Central memory CD8-positive, alpha-beta T cell (primary cell): ENCODE measurements around the gene BMP2K.

ENCODE experiments used
- ATAC-seq: fragments of 150-1000 bp; cut with Tn5 transposase; replicated peaks from 2 replicates; pipeline ENCODE4 v1.10.0; 2022; ENCODE audit warnings: mild to moderate bottlenecking, moderate FRiP score, moderate number of reproducible peaks; ENCODE audit not compliant: poor library complexity, severe bottlenecking; ENCODE audit errors: extremely low read depth
- DNase-seq, 2 donors: peaks; one replicate each; pipeline ENCODE4 v3.0.0; 2021; ENCODE audit warnings: low spot score in 2 of 2
- H3K27ac Mint-ChIP-seq: one replicate; pipeline ENCODE4 v1.8.0; 2022; ENCODE audit warnings: low read depth, mild to moderate bottlenecking, moderate library complexity, mixed read lengths
- H3K27me3 Mint-ChIP-seq: one replicate; pipeline ENCODE4 v1.8.0; 2022; ENCODE audit warnings: mixed read lengths
- H3K36me3 Mint-ChIP-seq: one replicate; pipeline ENCODE4 v1.8.0; 2022; ENCODE audit warnings: mild to moderate bottlenecking, moderate library complexity, mixed read lengths; ENCODE audit not compliant: insufficient read depth
- H3K4me1 Mint-ChIP-seq: one replicate; pipeline ENCODE4 v1.8.0; 2022; ENCODE audit warnings: mixed read lengths
- H3K4me3 Mint-ChIP-seq: one replicate; pipeline ENCODE4 v1.8.0; 2022; ENCODE audit warnings: mild to moderate bottlenecking, moderate library complexity, mixed read lengths
- H3K9me3 Mint-ChIP-seq: one replicate; pipeline ENCODE4 v1.8.0; 2022; ENCODE audit warnings: mixed read lengths

BMP2K gene

GRCh38 chr4:78938868-78939666 is 162.9 kb downstream of the BMP2K start, which contains the start of gene PAQR3:
Gene PAQR3 (minus strand): TSS chr4:78939438. CDS start chr4:78939224, 214 bp downstream.
- peak within 1 kb of the TSS; percentile 95 for H3K27ac Mint-ChIP-seq
- DNase-seq (peak; percentile 70 to 73), ATAC-seq (peak; percentile 96)
- peaks cover 42% of the 10 kb centered on the region for H3K4me1 Mint-ChIP-seq
- peaks cover 4% of the 10 kb centered on the region for H3K36me3 Mint-ChIP-seq
- peak within 1 kb of the TSS; percentile 94 for H3K4me3 Mint-ChIP-seq
- peaks cover 25% of the 10 kb centered on the region for H3K27me3 Mint-ChIP-seq
- no peaks in the 10 kb centered on the region for H3K9me3 Mint-ChIP-seq

GRCh38 chr4:78939667-78940008 is 163.5 kb downstream of the BMP2K start:
- Mint-ChIP-seq H3K27me3 (peaks cover 31% of the 10 kb centered on the region), H3K27ac (peak overlapping the region; percentile 61), H3K36me3 (peaks cover 3% of the 10 kb centered on the region), H3K4me1 (peaks cover 37% of the 10 kb centered on the region), H3K9me3 (no peaks in the 10 kb centered on the region), H3K4me3 (peak overlapping the region; percentile 94)
- ATAC-seq (peak; percentile 8), DNase-seq (no peak)

GRCh38 chr4:78940752-78941151 is 164.6 kb downstream of the BMP2K start:
- Mint-ChIP-seq H3K9me3 (no peaks in the 10 kb centered on the region), H3K27me3 (peaks cover 42% of the 10 kb centered on the region), H3K27ac (no peak overlapping the region), H3K4me3 (no peak overlapping the region), H3K36me3 (peaks cover 3% of the 10 kb centered on the region), H3K4me1 (peaks cover 29% of the 10 kb centered on the region)
- ATAC-seq, result no peak
- no peak for DNase-seq

GRCh38 chr4:78944381-78944780 is 168.2 kb downstream of the BMP2K start:
- peaks cover 73% of the 10 kb centered on the region for H3K27me3 Mint-ChIP-seq
- no peak for ATAC-seq
- no peaks in the 10 kb centered on the region for H3K9me3 Mint-ChIP-seq
- no peak for DNase-seq
- H3K27ac Mint-ChIP-seq, result no peak overlapping the region
- no peak overlapping the region for H3K4me3 Mint-ChIP-seq
- H3K4me1 Mint-ChIP-seq, result peaks cover 4% of the 10 kb centered on the region
- no peaks in the 10 kb centered on the region for H3K36me3 Mint-ChIP-seq

- DNase-seq (no peak), ATAC-seq (no peak)
- no peaks in the 10 kb centered on the region for H3K36me3 Mint-ChIP-seq
- H3K27ac Mint-ChIP-seq, result no peak overlapping the region
- H3K4me1 Mint-ChIP-seq, result no peaks in the 10 kb centered on the region
- no peaks in the 10 kb centered on the region for H3K9me3 Mint-ChIP-seq
- H3K4me3 Mint-ChIP-seq, result no peak overlapping the region
- peaks cover 78% of the 10 kb centered on the region for H3K27me3 Mint-ChIP-seq
Observed at GRCh38 chr4:78945651-78946179, 169.6 kb downstream of the BMP2K start.

GRCh38 chr4:78949735-78950134 is 173.6 kb downstream of the BMP2K start:
- peaks cover 70% of the 10 kb centered on the region for H3K27me3 Mint-ChIP-seq
- no peaks in the 10 kb centered on the region for H3K4me1 Mint-ChIP-seq
- ATAC-seq (no peak), DNase-seq (no peak)
- no peaks in the 10 kb centered on the region for H3K9me3 Mint-ChIP-seq
- H3K4me3 Mint-ChIP-seq, result no peak overlapping the region
- H3K27ac Mint-ChIP-seq, result no peak overlapping the region
- peaks cover 2% of the 10 kb centered on the region for H3K36me3 Mint-ChIP-seq

- no peaks in the 10 kb centered on the region for H3K4me1 Mint-ChIP-seq
- ATAC-seq (peak; percentile 52), DNase-seq (no peak)
- H3K4me3 Mint-ChIP-seq, result no peak overlapping the region
- peaks cover 2% of the 10 kb centered on the region for H3K36me3 Mint-ChIP-seq
- peaks cover 47% of the 10 kb centered on the region for H3K27me3 Mint-ChIP-seq
- H3K27ac Mint-ChIP-seq, result no peak overlapping the region
- no peaks in the 10 kb centered on the region for H3K9me3 Mint-ChIP-seq
Observed at GRCh38 chr4:78951862-78952472, 175.8 kb downstream of the BMP2K start.

- peaks cover 35% of the 10 kb centered on the region for H3K27me3 Mint-ChIP-seq
- no peak for ATAC-seq
Observed at GRCh38 chr4:78953231-78953630, 177.1 kb downstream of the BMP2K start.

GRCh38 chr4:78953769-78954666 is 177.9 kb downstream of the BMP2K start:
- Mint-ChIP-seq H3K4me3 (no peak overlapping the region), H3K36me3 (peaks cover 2% of the 10 kb centered on the region), H3K27ac (no peak overlapping the region), H3K4me1 (no peaks in the 10 kb centered on the region), H3K9me3 (no peaks in the 10 kb centered on the region), H3K27me3 (peaks cover 34% of the 10 kb centered on the region)
- peak; percentile 40 for ATAC-seq
- DNase-seq, result no peak

More at GRCh38 chr4:78953231-78953630, 177.1 kb downstream of the BMP2K start:
- Mint-ChIP-seq H3K9me3 (no peaks in the 10 kb centered on the region), H3K4me3 (no peak overlapping the region), H3K4me1 (no peaks in the 10 kb centered on the region), H3K36me3 (peaks cover 2% of the 10 kb centered on the region), H3K27ac (no peak overlapping the region)
- DNase-seq, result no peak

- no peaks in the 10 kb centered on the region for H3K4me1 Mint-ChIP-seq
- no peaks in the 10 kb centered on the region for H3K9me3 Mint-ChIP-seq
- H3K4me3 Mint-ChIP-seq, result no peak overlapping the region
- no peak overlapping the region for H3K27ac Mint-ChIP-seq
- DNase-seq, result no peak
- no peak for ATAC-seq
- peaks cover 25% of the 10 kb centered on the region for H3K27me3 Mint-ChIP-seq
- H3K36me3 Mint-ChIP-seq, result no peaks in the 10 kb centered on the region
Observed at GRCh38 chr4:78956975-78957374, 180.8 kb downstream of the BMP2K start.

- Mint-ChIP-seq H3K4me1 (no peaks in the 10 kb centered on the region), H3K27me3 (peaks cover 13% of the 10 kb centered on the region), H3K4me3 (no peak overlapping the region), H3K9me3 (no peaks in the 10 kb centered on the region), H3K27ac (no peak overlapping the region), H3K36me3 (no peaks in the 10 kb centered on the region)
- ATAC-seq, result no peak
- no peak for DNase-seq
Observed at GRCh38 chr4:78960926-78961325, 184.8 kb downstream of the BMP2K start.
